Nephron progenitor cell (in vitro differentiated cells): ENCODE data around the gene CC2D1B.

Experiments
- DNase-seq: peaks from one replicate; pipeline ENCODE4 v3.0.0; 2021
- H3K27ac Mint-ChIP-seq: 2 replicates; pipeline ENCODE4 v1.8.0; 2021; ENCODE audit warnings: mild to moderate bottlenecking, moderate library complexity, mixed read lengths
- H3K27me3 Mint-ChIP-seq: 2 replicates; pipeline ENCODE4 v1.8.0; 2021; ENCODE audit warnings: mild to moderate bottlenecking, low read depth, mixed read lengths; ENCODE audit not compliant: poor library complexity
- H3K36me3 Mint-ChIP-seq: 2 replicates; pipeline ENCODE4 v1.8.0; 2021; ENCODE audit warnings: low read depth, mixed read lengths
- H3K4me1 Mint-ChIP-seq: 2 replicates; pipeline ENCODE4 v1.8.0; 2021; ENCODE audit warnings: mixed read lengths
- H3K4me3 Mint-ChIP-seq: 2 replicates; pipeline ENCODE4 v1.8.0; 2021; ENCODE audit warnings: mild to moderate bottlenecking, moderate library complexity, mixed read lengths
- H3K9me3 Mint-ChIP-seq: 2 replicates; pipeline ENCODE4 v1.8.0; 2021; ENCODE audit warnings: mild to moderate bottlenecking, moderate library complexity, mixed read lengths
- CTCF ChIP-seq: fragments of 200-600 bp; sonication (generic); IDR thresholded peaks from 2 replicates; pipeline ENCODE4 v1.5.0; 2021; ENCODE audit warnings: antibody characterized with exemption

Gene CC2D1B

GRCh38 chr1:52332411-52332810, 33.6 kb downstream of the CC2D1B start:
- Mint-ChIP-seq H3K4me3 (no peak overlapping the region), H3K27me3 (no peaks in the 10 kb centered on the region), H3K36me3 (peaks cover 26% of the 10 kb centered on the region), H3K27ac (no peak overlapping the region), H3K9me3 (no peaks in the 10 kb centered on the region), H3K4me1 (no peaks in the 10 kb centered on the region)
- no peak for DNase-seq
- no peak for TF ChIP-seq CTCF

GRCh38 chr1:52328615-52329014, 37.4 kb downstream of the CC2D1B start:
- Mint-ChIP-seq H3K9me3 (no peaks in the 10 kb centered on the region), H3K4me1 (no peaks in the 10 kb centered on the region), H3K4me3 (no peak overlapping the region), H3K36me3 (peaks cover 31% of the 10 kb centered on the region), H3K27me3 (no peaks in the 10 kb centered on the region), H3K27ac (no peak overlapping the region)
- DNase-seq: no peak
- no peak for TF ChIP-seq CTCF

DNA sequence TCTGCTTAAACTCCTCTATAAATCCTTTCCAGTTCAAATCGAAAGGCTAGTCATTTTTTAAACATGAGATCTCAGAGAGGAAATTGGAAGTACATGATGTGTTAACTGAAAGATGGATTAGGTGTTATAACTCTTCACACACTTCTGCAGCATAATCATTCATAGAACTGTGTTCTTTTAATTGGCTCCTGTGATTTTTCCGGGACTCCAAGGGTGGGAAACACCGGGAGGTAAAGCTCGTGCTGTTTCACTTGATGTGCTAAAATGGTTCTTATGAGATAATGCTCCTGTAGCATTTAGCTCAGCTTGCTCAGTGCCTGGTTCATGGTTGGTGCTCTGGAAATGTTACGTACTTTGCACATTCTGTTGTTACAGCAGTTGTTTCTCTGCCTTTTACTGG, 40.2 kb downstream of the CC2D1B start:
- peaks cover 45% of the 10 kb centered on the region for H3K36me3 Mint-ChIP-seq
- no peak overlapping the region for H3K4me3 Mint-ChIP-seq
- TF ChIP-seq CTCF: no peak
- no peaks in the 10 kb centered on the region for H3K27me3 Mint-ChIP-seq
- H3K27ac Mint-ChIP-seq: peak overlapping the region; percentile 77
- DNase-seq: no peak
- no peaks in the 10 kb centered on the region for H3K9me3 Mint-ChIP-seq
- no peaks in the 10 kb centered on the region for H3K4me1 Mint-ChIP-seq

GRCh38 chr1:52323731-52324130, 42.3 kb downstream of the CC2D1B start:
- Mint-ChIP-seq H3K27ac (no peak overlapping the region), H3K27me3 (no peaks in the 10 kb centered on the region), H3K36me3 (peaks cover 45% of the 10 kb centered on the region), H3K9me3 (no peaks in the 10 kb centered on the region), H3K4me3 (no peak overlapping the region), H3K4me1 (no peaks in the 10 kb centered on the region)
- no peak for DNase-seq
- no peak for TF ChIP-seq CTCF

DNA sequence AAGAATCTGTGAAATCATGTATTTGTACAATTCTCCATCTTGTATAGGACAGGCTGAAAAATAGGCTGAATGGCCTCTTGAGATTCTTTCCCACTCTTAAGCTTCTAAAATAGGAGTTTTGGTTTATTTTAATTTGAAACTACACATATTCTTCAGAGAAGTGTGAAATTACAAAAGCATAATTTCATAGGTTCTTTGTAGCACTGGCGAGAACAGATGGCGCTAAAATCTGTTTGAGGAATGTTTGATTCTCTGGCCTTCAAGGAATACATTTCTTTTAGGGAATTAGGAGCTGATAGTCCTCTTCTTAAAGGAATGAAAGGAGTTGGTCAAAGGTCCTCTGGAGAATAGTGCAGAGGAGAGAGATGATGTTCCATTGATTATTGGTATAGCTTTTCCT, 44.9 kb downstream of the CC2D1B start:
- Mint-ChIP-seq H3K4me3 (no peak overlapping the region), H3K9me3 (no peaks in the 10 kb centered on the region), H3K36me3 (peaks cover 37% of the 10 kb centered on the region), H3K27me3 (no peaks in the 10 kb centered on the region), H3K4me1 (peaks cover 5% of the 10 kb centered on the region), H3K27ac (no peak overlapping the region)
- DNase-seq: no peak
- no peak for TF ChIP-seq CTCF

- H3K27ac Mint-ChIP-seq: peak overlapping the region; percentile 59
- no peak overlapping the region for H3K4me3 Mint-ChIP-seq
- no peak for DNase-seq
- TF ChIP-seq CTCF: no peak
- peaks cover 50% of the 10 kb centered on the region for H3K36me3 Mint-ChIP-seq
- H3K4me1 Mint-ChIP-seq: no peaks in the 10 kb centered on the region
- H3K27me3 Mint-ChIP-seq: no peaks in the 10 kb centered on the region
- no peaks in the 10 kb centered on the region for H3K9me3 Mint-ChIP-seq
Observed at GRCh38 chr1:52306227-52307006, 59.6 kb downstream of the CC2D1B start.
